Measurements from ENCODE around the gene ATOSA. TPM values are rescaled to one million over a fixed set of nuclear protein-coding genes. Genes with fewer than 3 reads are reported as not detected.

The ATOSA gene, protein sequence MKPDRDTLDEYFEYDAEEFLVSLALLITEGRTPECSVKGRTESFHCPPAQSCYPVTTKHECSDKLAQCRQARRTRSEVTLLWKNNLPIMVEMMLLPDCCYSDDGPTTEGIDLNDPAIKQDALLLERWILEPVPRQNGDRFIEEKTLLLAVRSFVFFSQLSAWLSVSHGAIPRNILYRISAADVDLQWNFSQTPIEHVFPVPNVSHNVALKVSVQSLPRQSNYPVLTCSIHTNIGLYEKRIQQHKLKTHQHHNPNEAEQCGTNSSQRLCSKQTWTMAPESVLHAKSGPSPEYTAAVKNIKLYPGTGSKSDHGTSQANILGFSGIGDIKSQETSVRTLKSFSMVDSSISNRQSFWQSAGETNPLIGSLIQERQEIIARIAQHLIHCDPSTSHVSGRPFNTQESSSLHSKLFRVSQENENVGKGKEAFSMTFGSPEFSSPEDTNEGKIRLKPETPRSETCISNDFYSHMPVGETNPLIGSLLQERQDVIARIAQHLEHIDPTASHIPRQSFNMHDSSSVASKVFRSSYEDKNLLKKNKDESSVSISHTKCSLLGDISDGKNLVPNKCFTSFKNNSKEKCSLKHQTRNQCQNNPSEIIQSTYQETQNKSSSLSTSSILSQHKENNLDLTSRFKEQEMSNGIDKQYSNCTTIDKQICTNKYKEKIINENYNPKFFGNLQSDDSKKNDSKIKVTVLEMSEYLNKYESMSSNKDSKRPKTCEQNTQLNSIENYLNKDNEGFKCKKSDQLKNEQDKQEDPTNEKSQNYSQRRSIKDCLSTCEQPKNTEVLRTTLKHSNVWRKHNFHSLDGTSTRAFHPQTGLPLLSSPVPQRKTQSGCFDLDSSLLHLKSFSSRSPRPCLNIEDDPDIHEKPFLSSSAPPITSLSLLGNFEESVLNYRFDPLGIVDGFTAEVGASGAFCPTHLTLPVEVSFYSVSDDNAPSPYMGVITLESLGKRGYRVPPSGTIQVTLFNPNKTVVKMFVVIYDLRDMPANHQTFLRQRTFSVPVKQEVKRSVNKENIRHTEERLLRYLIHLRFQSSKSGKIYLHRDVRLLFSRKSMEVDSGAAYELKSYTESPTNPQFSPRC
- 16.7 and 38.7 TPM in 2 replicates for total RNA-seq

DNA sequence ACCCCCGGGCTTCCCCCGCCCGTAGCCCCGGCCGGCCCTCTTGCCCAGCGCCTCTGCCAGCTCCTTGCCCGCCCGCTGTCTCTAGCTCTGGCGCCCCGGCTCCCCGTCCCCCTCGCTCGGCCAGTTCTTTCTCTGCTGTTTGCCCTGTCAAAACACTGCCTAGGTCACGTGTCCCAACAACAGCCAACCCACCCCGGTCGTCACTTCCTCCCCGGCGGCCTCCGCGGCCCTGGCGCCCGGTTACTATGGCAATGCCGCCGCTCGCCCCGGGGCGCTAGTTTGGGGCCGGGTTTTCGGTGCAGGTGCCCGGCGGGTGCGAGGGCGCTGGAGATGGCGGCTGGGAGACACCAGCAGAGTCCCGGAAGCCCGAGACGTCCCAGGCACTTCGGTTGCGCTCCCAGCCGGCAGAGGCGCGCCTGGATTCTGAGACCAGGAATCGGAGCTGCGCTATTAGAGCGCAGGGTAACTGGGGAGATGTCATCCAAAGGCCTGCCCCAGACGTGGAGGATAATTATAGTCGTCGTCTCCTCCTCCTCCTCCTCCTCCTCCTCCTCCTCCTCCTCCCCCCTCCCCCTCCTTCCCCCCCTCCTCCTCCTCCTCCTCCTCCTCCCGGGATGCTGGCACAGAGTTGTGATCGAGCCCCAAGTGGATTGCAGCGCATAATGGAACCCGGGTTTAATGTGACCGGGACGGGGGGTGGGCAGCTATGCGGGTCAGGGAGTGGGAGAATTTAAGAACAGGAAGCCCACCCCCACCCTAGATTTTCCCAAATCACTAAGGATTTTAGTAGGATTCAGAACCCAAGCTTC lies at the start of gene ATOSA:
Gene ATOSA (minus strand): TSS at position 157 of the 809 bp plus-strand sequence. CDS start 1,367 bp downstream, outside the sequence.

Other genes starting within 250 kb of the ATOSA start
- 56.9 and 60.5 TPM in 2 replicates for gene MYO5A, start 150.5 kb downstream of the ATOSA start, total RNA-seq
- gene ARPP19, start 110.4 kb downstream of the ATOSA start, total RNA-seq: 154 and 161 TPM in 2 replicates
- not detected in 2 replicates for gene ONECUT1, start 110.9 kb upstream of the ATOSA start, total RNA-seq

All from nasal cavity respiratory epithelium epithelial cell of viscerocranial mucosa (primary cell).